Effector memory CD4-positive, alpha-beta T cell (primary cell): ENCODE results near the gene TLL2.

Experiments used
- DNase-seq, 3 donors: peaks; one replicate each; pipeline ENCODE4 v3.0.0-alpha.2; 2020
- H3K27ac ChIP-seq: 2 replicates; pipeline ENCODE4 v1.7.0; 2013; ENCODE audit warnings: mild to moderate bottlenecking, low read length, moderate library complexity; ENCODE audit not compliant: insufficient read depth, poor library complexity, severe bottlenecking
- H3K27me3 ChIP-seq: replicated peaks from 2 replicates; pipeline ENCODE4 v1.7.0; 2013; ENCODE audit warnings: mild to moderate bottlenecking, low read length; ENCODE audit not compliant: insufficient read depth, control insufficient read depth, poor library complexity, severe bottlenecking
- H3K36me3 ChIP-seq: 2 replicates; pipeline ENCODE4 v1.7.0; 2013; ENCODE audit warnings: mild to moderate bottlenecking, low read length, moderate library complexity; ENCODE audit not compliant: control insufficient read depth, insufficient read depth
- H3K4me1 ChIP-seq: 2 replicates; pipeline ENCODE4 v1.7.0; 2013; ENCODE audit warnings: low read length, mild to moderate bottlenecking; ENCODE audit not compliant: control insufficient read depth, insufficient read depth, poor library complexity, severe bottlenecking
- H3K4me3 ChIP-seq: 2 replicates; pipeline ENCODE4 v1.7.0; 2013; ENCODE audit warnings: low read length, low read depth, mild to moderate bottlenecking; ENCODE audit not compliant: insufficient read depth, poor library complexity, severe bottlenecking
- H3K9me3 ChIP-seq: 2 replicates; pipeline ENCODE4 v1.7.0; 2013; ENCODE audit warnings: mild to moderate bottlenecking, low read length, moderate library complexity; ENCODE audit not compliant: control insufficient read depth

Gene TLL2

GRCh38 chr10:96450529-96451207 is 63.1 kb downstream of the TLL2 start:
- no peaks in the 10 kb centered on the region for H3K36me3 ChIP-seq
- H3K27me3 ChIP-seq: no peaks in the 10 kb centered on the region
- no peaks in the 10 kb centered on the region for H3K9me3 ChIP-seq
- no peak overlapping the region for H3K27ac ChIP-seq
- DNase-seq: no peak
- no peaks in the 10 kb centered on the region for H3K4me1 ChIP-seq
- H3K4me3 ChIP-seq: no peak overlapping the region

GRCh38 chr10:96448558-96448957 is 65.2 kb downstream of the TLL2 start:
- Histone ChIP-seq H3K4me1 (no peaks in the 10 kb centered on the region), H3K4me3 (no peak overlapping the region), H3K9me3 (no peaks in the 10 kb centered on the region), H3K27me3 (no peaks in the 10 kb centered on the region), H3K27ac (no peak overlapping the region), H3K36me3 (no peaks in the 10 kb centered on the region)
- DNase-seq: no peak

GRCh38 chr10:96448021-96448457 is 65.7 kb downstream of the TLL2 start:
- no peaks in the 10 kb centered on the region for H3K4me1 ChIP-seq
- no peaks in the 10 kb centered on the region for H3K27me3 ChIP-seq
- H3K36me3 ChIP-seq: no peaks in the 10 kb centered on the region
- DNase-seq: no peak
- H3K27ac ChIP-seq: no peak overlapping the region
- no peak overlapping the region for H3K4me3 ChIP-seq
- H3K9me3 ChIP-seq: no peaks in the 10 kb centered on the region

GRCh38 chr10:96446966-96447596 is 66.6 kb downstream of the TLL2 start:
- DNase-seq: no peak
- no peak overlapping the region for H3K4me3 ChIP-seq
- no peaks in the 10 kb centered on the region for H3K4me1 ChIP-seq
- H3K27me3 ChIP-seq: no peaks in the 10 kb centered on the region
- H3K36me3 ChIP-seq: no peaks in the 10 kb centered on the region
- H3K27ac ChIP-seq: no peak overlapping the region
- no peaks in the 10 kb centered on the region for H3K9me3 ChIP-seq

- Histone ChIP-seq H3K27ac (no peak overlapping the region), H3K4me3 (no peak overlapping the region), H3K9me3 (no peaks in the 10 kb centered on the region), H3K36me3 (no peaks in the 10 kb centered on the region), H3K27me3 (no peaks in the 10 kb centered on the region), H3K4me1 (no peaks in the 10 kb centered on the region)
- no peak for DNase-seq
Measured at GRCh38 chr10:96441987-96442643, 71.6 kb downstream of the TLL2 start.

- Histone ChIP-seq H3K27ac (no peak overlapping the region), H3K4me1 (no peaks in the 10 kb centered on the region), H3K36me3 (no peaks in the 10 kb centered on the region), H3K27me3 (no peaks in the 10 kb centered on the region), H3K4me3 (no peak overlapping the region), H3K9me3 (no peaks in the 10 kb centered on the region)
- no peak for DNase-seq
Measured at GRCh38 chr10:96441322-96441885, 72.3 kb downstream of the TLL2 start.

GRCh38 chr10:96440361-96441292 is 73.1 kb downstream of the TLL2 start:
- H3K36me3 ChIP-seq: no peaks in the 10 kb centered on the region
- no peaks in the 10 kb centered on the region for H3K9me3 ChIP-seq
- no peak overlapping the region for H3K27ac ChIP-seq
- DNase-seq: no peak
- no peak overlapping the region for H3K4me3 ChIP-seq
- no peaks in the 10 kb centered on the region for H3K27me3 ChIP-seq
- H3K4me1 ChIP-seq: no peaks in the 10 kb centered on the region

- Histone ChIP-seq H3K27me3 (no peaks in the 10 kb centered on the region), H3K4me1 (no peaks in the 10 kb centered on the region), H3K36me3 (no peaks in the 10 kb centered on the region), H3K4me3 (no peak overlapping the region), H3K27ac (no peak overlapping the region), H3K9me3 (no peaks in the 10 kb centered on the region)
- DNase-seq: no peak
Measured at GRCh38 chr10:96439725-96440124, 74.0 kb downstream of the TLL2 start.

GRCh38 chr10:96436035-96436434 is 77.7 kb downstream of the TLL2 start:
- DNase-seq: no peak
- Histone ChIP-seq H3K4me3 (no peak overlapping the region), H3K4me1 (no peaks in the 10 kb centered on the region), H3K27ac (no peak overlapping the region), H3K9me3 (no peaks in the 10 kb centered on the region), H3K27me3 (no peaks in the 10 kb centered on the region), H3K36me3 (no peaks in the 10 kb centered on the region)
